ENCODE results near the gene MAP2K5.

The MAP2K5 gene

DNA sequence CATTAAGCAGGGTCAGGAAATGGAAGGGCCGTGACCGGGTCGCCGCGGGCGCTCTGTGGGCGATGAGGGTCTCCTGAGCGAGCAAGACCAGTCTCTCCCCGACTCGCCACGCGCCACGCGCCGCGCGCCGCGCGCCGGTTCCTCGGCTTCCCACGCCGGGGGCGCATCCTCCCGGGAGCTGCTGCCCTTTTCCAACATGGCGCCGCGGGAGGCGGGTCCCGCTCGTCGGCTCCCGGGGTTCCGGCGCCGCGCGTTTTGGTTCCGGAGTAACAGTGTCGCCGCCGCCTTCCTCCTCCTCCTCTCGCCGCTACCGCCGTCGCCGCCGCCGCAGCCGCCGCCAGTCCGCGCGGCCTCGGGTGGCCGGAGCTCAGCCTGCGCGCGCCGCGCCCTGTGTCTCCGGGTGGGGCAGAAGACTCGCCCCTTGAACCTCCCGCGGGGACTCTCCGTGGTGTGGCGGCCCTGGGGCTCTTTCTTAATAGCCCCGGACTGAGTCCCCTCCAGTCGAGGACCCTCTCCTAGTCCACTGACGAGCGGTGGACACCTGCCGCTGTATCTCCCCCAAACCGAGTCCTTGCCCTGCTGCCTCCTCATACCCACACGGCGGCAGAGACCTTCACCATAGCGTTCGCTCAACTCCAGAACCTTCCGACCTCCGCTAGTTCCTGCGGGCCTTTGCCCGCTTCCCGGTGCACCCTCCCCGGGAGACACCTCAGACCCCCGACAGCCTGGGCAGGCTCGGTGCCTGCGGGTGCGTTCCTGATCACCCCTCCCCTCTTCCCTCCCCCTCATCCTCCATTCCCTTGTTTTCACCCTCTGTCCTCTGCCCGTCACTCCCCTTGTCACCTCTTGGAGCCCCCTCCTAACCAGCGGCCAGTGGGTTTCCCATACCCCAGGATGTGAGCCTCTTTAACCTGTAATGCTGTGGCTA is at the start of gene MAP2K5:
MAP2K5 (plus strand) TSS at position 284 of the 928 bp plus-strand sequence; CDS start at position 917, 633 bp downstream.
- peak; percentile 46 to 69 for DNase-seq

DNA sequence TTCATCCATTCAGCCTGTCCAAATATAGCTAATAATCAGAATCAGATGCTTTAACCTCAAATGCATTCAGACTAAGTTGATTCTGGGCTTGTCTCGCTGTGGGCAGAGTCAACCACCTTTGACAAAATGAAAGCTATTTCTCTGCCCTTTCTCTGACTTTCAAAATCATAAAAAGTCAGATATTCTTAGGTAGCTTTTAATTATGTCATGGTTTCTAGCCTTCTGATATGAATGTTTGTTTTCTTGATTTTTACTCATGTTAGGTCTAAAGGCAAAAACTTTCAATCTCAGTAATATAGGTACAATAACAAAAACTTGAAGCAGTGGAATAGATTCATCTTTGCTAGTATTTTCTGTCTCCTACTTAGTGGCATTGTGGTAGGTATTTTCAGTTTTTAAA is 46.9 kb upstream of the MAP2K5 start:
- DNase-seq: no peak

DNA sequence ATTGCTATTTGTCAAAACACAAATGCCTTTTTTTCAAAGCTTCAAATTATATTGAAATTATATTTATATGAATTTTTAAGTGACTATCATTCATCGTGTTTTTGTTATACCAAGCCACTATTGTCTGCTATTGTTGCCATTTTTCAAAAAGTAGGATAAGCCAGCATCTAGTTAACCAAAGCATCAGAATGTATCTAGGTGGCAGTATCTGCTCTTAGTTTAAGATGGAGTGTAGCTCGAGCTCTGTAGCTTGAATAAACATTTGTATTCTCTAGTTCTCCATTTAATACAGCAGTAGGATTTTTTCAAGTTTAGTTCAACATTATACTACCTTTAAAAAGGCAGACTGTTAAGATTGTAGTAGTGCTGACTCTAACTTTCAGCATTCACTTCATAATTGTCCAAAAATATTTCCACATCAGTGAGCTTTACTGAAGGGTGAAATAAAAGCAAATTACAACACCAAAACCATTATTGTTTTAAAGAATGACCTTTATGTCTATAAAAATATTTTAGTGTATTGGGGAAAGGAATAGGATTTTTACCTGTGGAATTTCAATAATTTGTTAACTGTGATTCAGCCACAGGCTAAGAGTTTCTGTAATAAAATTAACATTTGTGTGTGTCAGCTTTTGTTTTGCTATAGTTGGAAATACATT is 41.2 kb upstream of the MAP2K5 start:
- DNase-seq: peak in 1 of 2 experiments; percentile 17

DNA sequence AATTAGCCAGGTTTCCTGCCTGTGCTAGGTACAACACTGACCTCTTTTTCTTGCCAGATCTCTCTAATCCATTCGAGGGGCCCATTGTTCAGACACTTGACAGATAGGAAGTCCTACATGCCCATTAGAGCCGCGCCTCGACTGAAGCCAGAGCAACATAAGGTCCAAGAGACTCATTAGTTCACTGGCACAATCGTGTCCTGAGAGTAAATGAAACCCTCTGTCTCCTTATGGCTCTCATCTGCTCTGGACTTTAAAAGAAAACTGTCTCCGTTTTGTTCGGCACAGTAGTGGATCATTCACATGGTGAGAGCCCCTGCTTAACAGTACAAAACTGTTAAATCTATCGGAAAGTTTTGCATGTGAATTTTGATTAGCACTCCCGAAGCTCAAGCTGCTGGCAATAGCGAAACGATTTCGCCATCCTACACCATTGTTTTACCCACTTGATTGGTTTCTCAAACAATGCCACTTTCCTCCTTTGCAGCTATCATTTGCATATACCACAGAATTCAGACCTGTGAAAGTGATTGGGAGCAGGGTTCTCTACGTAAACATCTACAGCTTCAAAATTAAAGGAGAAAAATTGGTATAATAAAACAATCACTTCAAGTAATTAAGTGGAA is 40.6 kb upstream of the MAP2K5 start:
- DNase-seq: no peak

DNA sequence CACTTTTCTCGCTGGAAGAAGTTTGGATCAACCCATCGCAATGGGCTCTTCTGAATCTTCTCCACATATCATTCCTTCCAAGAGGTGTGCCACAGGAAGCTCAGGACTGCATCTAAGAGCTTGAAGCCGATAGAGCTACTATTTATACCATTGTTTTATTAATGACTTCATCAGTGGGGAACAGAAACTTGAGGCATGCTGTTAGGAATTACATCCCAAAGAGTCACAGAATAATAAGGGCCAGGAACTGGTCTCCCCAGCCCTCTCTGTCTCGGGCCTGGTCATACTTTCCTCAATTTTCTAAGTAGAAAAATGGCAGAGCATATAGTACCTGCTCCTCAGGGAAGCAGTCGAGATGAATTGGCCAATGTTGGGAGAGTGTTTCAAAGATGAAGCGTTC is 38.4 kb upstream of the MAP2K5 start:
- no peak for DNase-seq

DNA sequence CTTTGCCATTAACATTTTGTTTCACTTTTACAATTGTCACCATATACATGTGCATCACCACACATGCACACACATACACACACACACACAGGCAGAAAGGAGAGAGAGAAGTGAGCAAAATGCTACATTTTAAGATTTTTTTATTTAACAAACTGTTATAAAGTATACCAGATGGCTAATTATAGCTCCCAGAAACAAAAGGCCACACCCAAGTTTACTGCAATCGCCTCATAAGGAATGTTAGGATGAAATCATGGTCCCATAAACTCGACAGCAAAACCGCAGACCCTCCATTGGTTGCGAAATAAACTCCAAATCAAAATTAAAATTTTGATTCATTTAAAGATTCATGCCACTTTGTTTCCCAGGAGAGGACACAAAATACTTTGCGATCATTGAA is 37.7 kb upstream of the MAP2K5 start:
- no peak for DNase-seq

DNA sequence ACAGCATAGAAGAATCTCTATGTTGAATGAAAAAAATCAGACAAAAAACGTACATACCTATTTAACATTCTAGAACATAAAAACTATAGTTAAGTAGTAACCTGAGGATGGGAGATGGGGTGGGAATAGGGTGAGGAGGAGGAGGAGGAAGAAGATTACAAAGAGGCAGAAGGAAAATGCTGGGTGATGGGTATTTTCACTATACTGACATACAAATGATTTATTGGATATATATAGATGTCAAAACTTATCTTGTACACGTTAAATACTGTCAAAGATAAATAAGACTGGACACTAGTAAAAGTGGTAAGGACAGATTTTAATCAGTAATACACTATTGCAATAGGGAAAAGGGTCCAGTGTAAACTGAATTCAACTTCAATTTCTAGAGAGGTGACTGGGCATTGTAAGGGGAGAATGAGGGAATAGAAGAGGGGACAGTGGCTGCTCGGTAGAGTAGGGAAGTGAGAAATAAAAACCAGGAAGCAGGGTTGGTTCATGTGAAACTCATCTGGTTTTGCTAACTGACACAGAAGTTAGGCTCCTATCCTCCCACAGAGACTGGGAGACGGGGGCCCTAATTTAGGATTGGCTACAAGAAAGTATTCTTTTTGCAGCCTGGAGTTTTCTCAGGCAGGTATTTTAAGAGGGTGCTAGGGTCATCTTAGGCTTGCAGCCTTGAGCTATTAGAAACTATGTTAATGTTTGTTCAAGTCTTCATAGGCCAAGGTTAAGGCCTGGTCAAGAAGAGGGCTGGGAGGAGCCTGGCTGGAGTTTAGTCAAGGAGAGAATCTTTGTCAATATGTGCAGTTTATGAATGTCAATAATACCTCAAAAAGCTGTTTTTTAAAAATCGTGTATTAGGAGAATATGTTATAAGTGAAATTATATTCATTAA is 36.6 kb upstream of the MAP2K5 start:
- no peak for DNase-seq

DNA sequence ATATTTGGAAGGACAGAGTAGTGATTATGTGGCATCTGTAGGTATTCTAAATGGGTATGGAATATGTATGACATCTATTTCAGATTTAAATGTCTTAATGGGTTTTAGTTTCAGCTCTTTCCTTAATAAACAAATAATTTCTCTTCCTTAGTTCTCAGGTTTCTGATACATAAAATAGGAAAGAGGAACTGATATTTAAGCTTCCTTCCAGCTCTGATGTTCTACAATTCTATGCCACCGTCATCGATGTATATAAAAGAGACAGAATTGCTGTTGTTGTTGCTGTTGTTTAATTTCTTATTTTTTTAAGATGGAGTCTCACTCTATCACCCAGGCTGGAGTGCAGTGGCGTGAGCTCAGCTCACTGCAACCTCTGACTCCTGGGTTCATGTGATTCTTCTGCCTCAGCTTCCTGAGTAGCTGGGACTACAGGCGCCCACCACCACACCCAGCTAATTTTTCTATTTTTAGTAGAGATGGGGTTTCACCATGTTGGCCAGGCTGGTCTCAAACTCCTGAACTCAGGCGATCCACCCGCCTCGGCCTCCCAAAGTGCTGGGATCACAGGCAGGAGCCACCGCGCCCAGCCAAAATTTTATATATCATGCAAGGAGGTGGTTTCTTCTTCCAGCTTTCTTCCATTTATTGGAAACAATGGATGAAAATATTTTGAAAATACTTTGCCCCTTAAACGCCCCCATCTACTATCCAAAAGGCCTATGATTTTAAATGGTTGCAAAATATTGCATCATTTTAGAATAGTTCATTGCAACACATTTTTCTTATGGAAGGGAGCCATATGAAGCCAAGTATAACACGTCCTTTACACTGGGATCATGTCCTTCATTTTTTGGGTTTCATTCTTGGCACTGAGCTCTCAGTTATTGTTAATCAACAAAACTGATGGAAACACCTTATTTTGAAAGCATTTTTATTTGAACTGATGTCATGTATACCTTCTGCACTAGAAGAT is 35.4 kb upstream of the MAP2K5 start:
- no peak for DNase-seq

DNA sequence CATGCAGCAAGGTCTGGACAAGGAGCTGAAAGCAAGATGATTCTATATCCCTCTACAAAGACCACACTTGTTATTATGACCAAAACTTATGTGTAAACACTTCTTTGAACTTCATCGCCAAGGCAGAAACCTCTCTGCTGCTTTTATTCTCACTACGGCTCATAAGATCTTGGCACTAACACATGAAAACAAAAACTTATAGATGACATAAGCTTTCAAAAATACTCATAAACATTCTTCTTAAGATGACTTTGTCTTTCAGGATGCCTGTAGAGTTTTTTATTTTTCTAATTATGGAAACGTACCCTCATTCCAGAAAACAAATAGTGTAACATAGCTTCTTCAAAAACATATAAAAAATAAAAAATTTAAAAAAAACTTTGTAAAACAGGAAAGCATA is 34.1 kb upstream of the MAP2K5 start:
- no peak for DNase-seq

DNA sequence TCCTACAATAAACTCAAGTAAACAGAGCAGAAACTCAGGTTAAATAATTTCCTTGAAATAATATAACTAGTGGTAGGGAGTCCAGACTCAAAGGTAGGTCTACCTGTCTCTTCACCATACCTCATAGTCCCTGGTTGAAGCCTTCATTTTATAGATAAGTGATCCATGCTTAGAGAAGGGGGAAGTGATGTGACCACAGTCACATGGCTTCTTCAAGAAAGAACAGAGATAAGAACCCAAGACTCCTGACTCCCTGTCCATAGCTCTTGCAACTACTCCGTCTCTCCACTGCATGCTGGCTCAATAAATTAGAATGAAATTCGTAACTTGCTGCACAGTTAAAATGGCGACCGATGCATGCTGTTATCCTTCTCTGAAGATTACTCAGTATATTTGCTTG is 32.6 kb upstream of the MAP2K5 start:
- no peak for DNase-seq

DNA sequence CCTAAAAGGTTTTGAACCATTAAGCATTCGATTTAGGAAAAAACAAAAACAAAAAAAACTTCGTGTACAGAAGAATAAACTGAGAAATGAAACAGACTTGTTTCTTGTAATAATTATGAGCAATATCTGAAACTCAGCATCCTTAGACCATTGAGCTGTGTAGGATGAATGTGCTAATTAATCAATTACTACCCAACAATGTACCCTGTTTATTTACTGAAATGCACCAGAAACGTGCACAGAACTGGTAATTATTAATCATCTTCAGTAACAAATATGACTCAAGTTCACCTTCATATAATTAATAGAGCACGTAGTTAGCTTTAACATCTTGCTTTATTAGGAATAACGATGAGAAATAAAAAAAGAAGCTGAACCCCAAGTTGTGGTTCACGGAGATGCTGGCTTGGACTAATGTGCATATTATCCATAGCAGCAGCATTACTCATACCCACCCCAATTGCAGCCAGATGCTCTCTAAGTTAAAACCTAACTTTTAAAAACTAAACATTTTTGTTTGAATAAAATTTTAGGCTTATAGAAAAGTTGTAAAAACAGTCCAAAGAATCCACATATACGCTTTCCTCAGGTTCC is 31.8 kb upstream of the MAP2K5 start:
- DNase-seq: no peak

DNA sequence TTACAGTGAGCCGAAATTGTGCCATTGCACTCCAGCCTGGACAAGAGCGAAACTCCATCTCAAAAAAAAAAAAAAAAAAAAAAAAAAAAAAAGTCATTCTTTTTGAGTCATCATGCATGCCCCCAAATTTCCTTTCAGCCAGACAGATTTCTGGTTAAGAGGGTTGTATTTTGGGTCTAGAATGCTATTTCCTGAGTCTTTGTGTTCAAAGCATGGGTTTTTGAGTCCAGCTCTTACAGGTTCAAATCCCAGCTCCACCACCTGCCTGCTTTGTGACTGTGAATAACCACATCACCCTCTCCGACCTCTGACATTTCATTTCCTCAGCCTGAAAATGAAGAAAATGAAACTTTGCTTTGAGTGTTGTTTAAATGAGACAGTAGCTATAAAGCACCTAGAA is 30.9 kb upstream of the MAP2K5 start:
- no peak for DNase-seq

DNA sequence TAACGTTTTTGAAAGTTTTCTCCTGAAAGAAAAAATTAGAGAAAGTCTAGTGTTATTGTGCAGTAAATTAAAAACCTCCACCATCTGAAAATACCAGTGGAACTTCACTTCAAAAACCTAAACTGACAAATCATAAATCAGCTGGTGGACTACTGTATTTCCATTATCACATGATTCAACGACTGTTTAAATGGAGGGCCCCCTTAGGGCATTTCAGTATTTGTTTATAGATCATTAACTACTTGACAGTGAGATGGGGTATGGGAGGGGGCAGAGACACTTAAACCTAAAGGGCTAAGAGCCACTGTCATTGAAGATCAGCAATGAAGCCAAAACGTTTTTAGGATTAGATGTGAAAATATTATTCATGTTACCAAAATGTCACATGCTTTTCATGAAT is 30.4 kb upstream of the MAP2K5 start:
- DNase-seq: no peak

DNA sequence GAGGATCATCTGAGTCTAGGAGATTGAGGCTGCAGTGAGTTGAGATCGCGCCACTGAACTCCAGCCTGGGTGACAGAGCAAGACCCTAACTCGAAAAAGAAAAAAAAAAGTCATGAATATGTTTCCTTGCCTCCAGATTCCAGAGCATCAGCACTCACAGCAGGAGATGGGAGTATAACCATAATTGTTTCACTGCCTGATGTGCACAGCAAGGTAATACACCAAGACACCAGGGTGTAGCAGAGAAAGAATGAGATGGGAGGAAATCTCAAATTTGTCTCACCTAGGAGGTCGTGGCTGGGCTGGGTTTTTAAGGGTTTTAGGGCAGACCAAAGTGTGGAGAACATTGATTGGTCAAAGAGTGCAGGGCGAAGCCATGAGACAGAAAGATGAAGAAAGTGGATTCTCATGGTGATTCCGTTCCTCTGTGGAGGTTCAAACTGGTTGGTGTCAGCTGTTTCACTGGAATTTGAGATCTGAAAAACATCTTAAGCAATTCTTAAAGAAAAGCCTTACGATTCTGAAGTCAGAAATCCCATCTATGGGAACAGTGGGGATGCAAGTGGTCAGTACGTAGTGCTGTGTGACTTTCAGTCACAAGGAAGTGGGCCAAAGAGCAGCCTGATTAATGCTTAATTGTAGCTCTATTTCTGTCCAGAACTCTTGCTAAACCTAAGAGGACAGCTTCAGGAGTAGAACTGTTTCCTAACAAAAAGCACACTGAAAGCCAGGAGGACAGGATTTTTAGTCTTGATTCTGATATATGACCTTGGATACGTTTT is 29.4 kb upstream of the MAP2K5 start:
- DNase-seq: no peak

DNA sequence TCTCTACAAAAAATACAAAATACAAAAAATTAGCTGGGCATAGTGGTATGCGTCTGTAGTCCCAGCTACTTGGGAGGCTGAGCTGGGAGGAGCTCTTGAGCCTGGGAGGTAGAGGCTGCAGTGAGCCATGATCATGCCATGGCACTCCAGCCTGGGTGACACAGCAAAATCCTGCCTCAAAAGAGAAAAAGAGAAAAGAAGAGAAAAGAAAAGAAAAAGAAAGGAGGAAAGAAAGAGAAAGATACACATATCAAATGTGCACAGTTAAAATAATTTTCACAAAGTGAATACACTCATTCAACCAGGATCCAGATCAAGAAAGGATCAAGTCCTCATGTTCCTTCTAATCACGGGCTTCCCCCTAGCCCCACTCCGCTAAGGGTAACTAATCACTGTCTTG is 27.4 kb upstream of the MAP2K5 start:
- DNase-seq: no peak

DNA sequence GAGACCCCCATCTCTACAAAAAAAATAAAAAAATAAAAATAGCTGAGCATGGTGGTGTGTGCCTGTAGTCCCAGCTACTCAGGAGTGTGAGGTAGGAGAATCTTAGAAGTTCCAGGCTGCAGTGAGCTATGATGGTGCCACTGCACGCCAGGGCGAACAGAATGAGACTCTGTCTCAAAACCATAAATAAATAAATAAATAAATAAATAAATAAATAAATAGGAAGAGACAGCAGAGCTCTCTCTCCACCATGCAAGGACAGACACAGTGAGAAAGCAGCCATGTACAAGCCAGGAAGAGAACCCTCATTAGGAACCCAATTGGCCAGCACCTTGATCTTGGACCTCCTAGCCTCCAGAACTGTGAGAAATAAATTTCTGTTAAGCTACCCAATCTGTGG is 26.9 kb upstream of the MAP2K5 start:
- DNase-seq: no peak

DNA sequence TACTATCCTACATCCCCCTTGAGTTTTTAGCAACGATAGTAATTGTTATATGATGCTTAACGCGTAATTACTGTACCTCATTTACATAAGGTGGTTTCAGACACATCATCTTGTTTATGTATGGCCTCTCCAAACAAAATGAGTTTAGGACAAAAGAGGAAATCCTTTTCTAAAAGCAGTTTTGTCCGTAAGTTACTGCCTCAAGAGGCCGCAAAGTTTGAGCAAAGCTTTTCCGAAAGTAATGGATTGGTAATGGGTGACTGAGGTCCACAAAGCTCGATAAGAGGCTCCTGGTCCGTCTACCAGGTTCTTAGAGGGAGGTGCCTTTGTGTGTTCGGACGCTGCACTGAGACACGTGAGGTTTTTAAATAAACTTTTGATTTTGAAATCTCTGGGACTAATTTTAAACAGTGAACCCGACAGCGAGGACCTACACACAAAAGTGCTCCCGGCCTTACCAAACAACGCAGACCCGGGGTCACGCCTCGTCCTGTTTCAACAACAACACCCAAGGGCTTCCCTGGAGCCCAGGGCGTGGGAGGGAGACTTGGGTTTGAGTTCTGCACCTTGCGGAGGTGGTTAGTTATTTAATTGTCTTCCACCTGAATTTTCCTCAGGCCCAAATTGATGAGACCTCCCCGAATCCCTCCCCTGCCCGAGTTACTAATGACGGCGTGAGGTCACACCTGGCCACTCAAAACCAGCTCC is 22.0 kb upstream of the MAP2K5 start:
- peak in 1 of 2 experiments; percentile 69 for DNase-seq

DNA sequence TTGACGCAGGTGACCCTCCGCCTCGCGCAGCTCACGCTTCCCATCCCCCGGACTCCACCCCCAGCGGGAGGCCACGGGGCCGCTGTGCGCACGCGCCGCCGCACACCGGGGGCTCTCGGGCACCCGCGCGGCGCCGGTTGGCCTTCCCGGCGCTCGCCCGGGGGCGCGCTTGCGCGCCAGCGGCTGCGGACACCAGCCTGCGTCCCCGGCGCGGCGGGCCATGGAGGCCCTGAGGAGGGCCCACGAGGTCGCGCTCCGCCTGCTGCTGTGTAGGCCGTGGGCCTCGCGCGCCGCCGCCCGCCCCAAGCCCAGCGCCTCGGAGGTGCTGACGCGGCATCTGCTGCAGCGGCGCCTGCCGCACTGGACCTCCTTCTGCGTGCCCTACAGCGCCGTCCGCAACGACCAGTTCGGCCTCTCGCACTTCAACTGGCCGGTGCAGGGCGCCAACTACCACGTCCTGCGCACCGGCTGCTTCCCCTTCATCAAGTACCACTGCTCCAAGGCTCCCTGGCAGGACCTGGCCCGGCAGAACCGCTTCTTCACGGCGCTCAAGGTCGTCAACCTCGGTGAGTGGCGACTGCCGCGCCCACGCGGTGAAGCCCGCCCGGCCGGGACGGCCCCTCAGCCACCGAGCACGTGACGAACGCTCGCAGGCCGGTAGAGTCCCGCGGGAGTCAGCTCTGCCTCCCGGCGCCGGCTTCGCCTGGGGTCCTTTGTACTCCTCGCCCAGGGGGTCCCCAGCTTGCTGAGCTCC is 21.3 kb upstream of the MAP2K5 start, which contains the start of gene C15orf61:
C15orf61 (plus strand) TSS at position 103 of the 754 bp plus-strand sequence; CDS start at position 221, 118 bp downstream.
- peak; percentile 81 to 89 for DNase-seq
